Liver (tissue), 9 donors: Measurements from ENCODE around the gene PRDM5. TPM values are rescaled to one million over a fixed set of nuclear protein-coding genes. Genes with fewer than 3 reads are reported as not detected.

Source experiments
- DNase-seq: peaks from one replicate; pipeline ENCODE4 v3.0.0-alpha.2; 2017; ENCODE audit warnings: low spot score
- H3K27ac ChIP-seq, 2 donors: one replicate each; pipeline ENCODE4 v1.7.0; 2013; ENCODE audit warnings: inconsistent platforms in 2 of 2, low read length in 2 of 2, control low read depth in 1 of 2, low read depth in 1 of 2, mild to moderate bottlenecking in 1 of 2
- H3K27me3 ChIP-seq, 4 donors: one replicate each; pipeline versions ENCODE4 v1.6.1 to v1.7.0; 2013; ENCODE audit warnings: low read length in 3 of 4, inconsistent platforms in 1 of 4, mild to moderate bottlenecking in 1 of 4, moderate library complexity in 1 of 4; ENCODE audit not compliant: control insufficient read depth in 4 of 4, insufficient read depth in 4 of 4
- H3K36me3 ChIP-seq, 4 donors: one replicate each; pipeline versions ENCODE4 v1.6.1 to v1.7.0; 2013; ENCODE audit warnings: low read length in 3 of 4, mild to moderate bottlenecking in 3 of 4, low read depth in 1 of 4, moderate library complexity in 1 of 4; ENCODE audit not compliant: control insufficient read depth in 4 of 4, insufficient read depth in 3 of 4
- H3K4me1 ChIP-seq, 4 donors: one replicate each; pipeline versions ENCODE4 v1.6.1 to v1.7.0; 2013; ENCODE audit warnings: low read length in 3 of 4, mild to moderate bottlenecking in 3 of 4, moderate library complexity in 1 of 4; ENCODE audit not compliant: control insufficient read depth in 4 of 4, insufficient read depth in 4 of 4
- H3K4me3 ChIP-seq, 3 donors: one replicate each; pipeline versions ENCODE4 v1.6.1 to v1.7.0; 2013; ENCODE audit warnings: low read length in 3 of 3, control low read depth in 1 of 3, low read depth in 1 of 3, mild to moderate bottlenecking in 1 of 3
- H3K9ac ChIP-seq, 2 donors: one replicate each; pipeline ENCODE4 v1.7.0; 2013; ENCODE audit warnings: low read length in 2 of 2, mild to moderate bottlenecking in 2 of 2, moderate library complexity in 2 of 2, control low read depth in 1 of 2, low read depth in 1 of 2
- H3K9me3 ChIP-seq, 4 donors: one replicate each; pipeline versions ENCODE4 v1.6.1 to v1.7.0; 2013; ENCODE audit warnings: low read length in 3 of 4; ENCODE audit not compliant: control insufficient read depth in 4 of 4
- EGR1 ChIP-seq, 2 donors: IDR thresholded peaks; 2 replicates each; pipeline ENCODE4 v1.6.1; 2016 to 2018; ENCODE audit warnings: antibody characterized with exemption in 2 of 2, low read depth in 2 of 2
- FOXA1 ChIP-seq: IDR thresholded peaks from 2 replicates; pipeline ENCODE4 v1.6.1; 2016; ENCODE audit warnings: antibody characterized with exemption
- GABPA ChIP-seq, 2 donors: IDR thresholded peaks in 1 of 2; conservative IDR thresholded peaks in 1 of 2; 2 replicates each; pipeline ENCODE4 v1.6.1; 2016; ENCODE audit warnings: antibody characterized with exemption in 2 of 2, mild to moderate bottlenecking in 1 of 2, moderate library complexity in 1 of 2
- HNF4A ChIP-seq, 2 donors: conservative IDR thresholded peaks; 2 replicates each; pipeline ENCODE4 v1.6.1; 2016; ENCODE audit warnings: antibody characterized with exemption in 2 of 2, mild to moderate bottlenecking in 2 of 2
- JUND ChIP-seq, 2 donors: IDR thresholded peaks; 2 replicates each; pipeline ENCODE4 v1.6.1; 2016; ENCODE audit warnings: antibody characterized with exemption in 2 of 2
- NR2F2 ChIP-seq: IDR thresholded peaks from 2 replicates; pipeline ENCODE4 v1.6.1; 2016; ENCODE audit warnings: antibody characterized with exemption
- RAD21 ChIP-seq, 2 donors: IDR thresholded peaks; 2 replicates each; pipeline ENCODE4 v1.6.1; 2016; ENCODE audit warnings: antibody characterized with exemption in 2 of 2, mild to moderate bottlenecking in 2 of 2
- RXRA ChIP-seq, 2 donors: IDR thresholded peaks; 2 replicates each; pipeline ENCODE4 v1.6.1; 2017 to 2018; ENCODE audit warnings: antibody characterized with exemption in 2 of 2, mild to moderate bottlenecking in 1 of 2
- SP1 ChIP-seq: IDR thresholded peaks from 2 replicates; pipeline ENCODE4 v1.6.1; 2018; ENCODE audit warnings: antibody characterized with exemption, mild to moderate bottlenecking
- YY1 ChIP-seq: IDR thresholded peaks from 2 replicates; pipeline ENCODE4 v1.6.1; 2016; ENCODE audit warnings: antibody characterized with exemption, mild to moderate bottlenecking
- ZBTB33 ChIP-seq: IDR thresholded peaks from 2 replicates; pipeline ENCODE4 v1.6.1; 2016; ENCODE audit warnings: antibody characterized with exemption
- WGBS: extraction: QIAGEN DNeasy Blood & Tissue Kit; methylation state at CpG from one replicate; pipeline ENCODE4 v1.1.7; 2013; 5-methylcytosine and 5-hydroxymethylcytosine counted together
- polyA plus RNA-seq, 2 donors: library from polyadenylated mRNA; stranded (reverse) in 1 of 2; unstranded in 1 of 2; fragments of 200-250 nt in 1 of 2; fragments of >200 nt in 1 of 2; fragmentation: Nextera tagmentation in 1 of 2; extraction: Ambion mirVana in 1 of 2; gene quantifications; one replicate each; pipeline versions ENCODE4 v1.2.1 to v1.2.3, GENCODE V29; 2013 to 2015
- total RNA-seq, 2 donors: library from RNA; depleted of rRNA; stranded (reverse); fragments of >200 nt; gene quantifications; one replicate each; pipeline ENCODE4 v1.2.3, GENCODE V29; 2014
- TF ChIP-seq, protein P1 (sequence below): IDR thresholded peaks from 2 replicates; pipeline ENCODE4 v1.6.1; 2016; ENCODE audit warnings: antibody characterized with exemption, mild to moderate bottlenecking
- TF ChIP-seq, protein P2 (sequence below): fragments of 150-350 bp; IDR thresholded peaks from 2 replicates; pipeline ENCODE4 v1.5.1; 2017; ENCODE audit warnings: improper control_type of control experiment, low read depth, low read length; ENCODE audit not compliant: missing input control
- donor health status: healthy.
- donor health status: healthy.
- donor health status: healthy.
- donor health status: healthy.
- donor health status: healthy.

Gene PRDM5
- total and polyA plus RNA-seq, 4 donors, result 0.17 to 4.0 (median 1.1) TPM

DNA sequence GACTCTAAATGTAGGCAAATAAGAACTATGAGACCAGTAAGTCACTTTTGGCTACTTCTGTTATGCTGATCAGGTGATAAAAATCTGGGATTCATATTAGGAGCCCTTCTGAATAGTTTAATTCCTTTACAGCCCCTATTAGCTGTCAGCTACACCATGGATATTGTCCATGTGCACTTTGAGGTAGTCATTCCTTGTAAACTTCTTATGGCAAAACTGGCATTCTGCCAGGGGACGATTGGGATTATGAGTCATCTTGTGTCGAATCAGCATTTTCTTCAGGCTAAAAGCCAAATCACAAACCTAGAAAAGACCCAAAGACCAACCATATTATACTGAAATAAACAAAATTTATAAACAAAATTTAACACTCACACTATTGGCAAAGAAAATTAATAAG, 227.6 kb downstream of the PRDM5 start:
- no peak overlapping the region for H3K9ac ChIP-seq
- H3K27me3 ChIP-seq, result peaks cover 0 to 2% (median 0%) of the 10 kb centered on the region in 4 donors
- no peak overlapping the region for H3K27ac ChIP-seq
- no peaks in the 10 kb centered on the region for H3K9me3 ChIP-seq
- DNase-seq, result no peak
- 37% methylated on average over 2 of the region's 2 CpGs for WGBS
- H3K36me3 ChIP-seq, result no peaks in the 10 kb centered on the region
- TF ChIP-seq YY1, result no peak
- no peak for TF ChIP-seq RAD21 (IDR thresholded peaks at IDR 0.05)
- no peak for TF ChIP-seq JUND (IDR thresholded peaks at IDR 0.05)
- no peak for TF ChIP-seq FOXA1
- TF ChIP-seq RXRA (IDR thresholded peaks at IDR 0.05), result no peak
- TF ChIP-seq, protein P1, sequence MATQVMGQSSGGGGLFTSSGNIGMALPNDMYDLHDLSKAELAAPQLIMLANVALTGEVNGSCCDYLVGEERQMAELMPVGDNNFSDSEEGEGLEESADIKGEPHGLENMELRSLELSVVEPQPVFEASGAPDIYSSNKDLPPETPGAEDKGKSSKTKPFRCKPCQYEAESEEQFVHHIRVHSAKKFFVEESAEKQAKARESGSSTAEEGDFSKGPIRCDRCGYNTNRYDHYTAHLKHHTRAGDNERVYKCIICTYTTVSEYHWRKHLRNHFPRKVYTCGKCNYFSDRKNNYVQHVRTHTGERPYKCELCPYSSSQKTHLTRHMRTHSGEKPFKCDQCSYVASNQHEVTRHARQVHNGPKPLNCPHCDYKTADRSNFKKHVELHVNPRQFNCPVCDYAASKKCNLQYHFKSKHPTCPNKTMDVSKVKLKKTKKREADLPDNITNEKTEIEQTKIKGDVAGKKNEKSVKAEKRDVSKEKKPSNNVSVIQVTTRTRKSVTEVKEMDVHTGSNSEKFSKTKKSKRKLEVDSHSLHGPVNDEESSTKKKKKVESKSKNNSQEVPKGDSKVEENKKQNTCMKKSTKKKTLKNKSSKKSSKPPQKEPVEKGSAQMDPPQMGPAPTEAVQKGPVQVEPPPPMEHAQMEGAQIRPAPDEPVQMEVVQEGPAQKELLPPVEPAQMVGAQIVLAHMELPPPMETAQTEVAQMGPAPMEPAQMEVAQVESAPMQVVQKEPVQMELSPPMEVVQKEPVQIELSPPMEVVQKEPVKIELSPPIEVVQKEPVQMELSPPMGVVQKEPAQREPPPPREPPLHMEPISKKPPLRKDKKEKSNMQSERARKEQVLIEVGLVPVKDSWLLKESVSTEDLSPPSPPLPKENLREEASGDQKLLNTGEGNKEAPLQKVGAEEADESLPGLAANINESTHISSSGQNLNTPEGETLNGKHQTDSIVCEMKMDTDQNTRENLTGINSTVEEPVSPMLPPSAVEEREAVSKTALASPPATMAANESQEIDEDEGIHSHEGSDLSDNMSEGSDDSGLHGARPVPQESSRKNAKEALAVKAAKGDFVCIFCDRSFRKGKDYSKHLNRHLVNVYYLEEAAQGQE, result no peak
- no peak for TF ChIP-seq ZBTB33
- no peak for TF ChIP-seq SP1
- no peak for TF ChIP-seq GABPA (IDR thresholded peaks at IDR 0.05 in 1 of 2, conservative IDR thresholded peaks at IDR 0.05 in 1 of 2)
- TF ChIP-seq HNF4A (conservative IDR thresholded peaks at IDR 0.05), result no peak
- TF ChIP-seq, protein P2, sequence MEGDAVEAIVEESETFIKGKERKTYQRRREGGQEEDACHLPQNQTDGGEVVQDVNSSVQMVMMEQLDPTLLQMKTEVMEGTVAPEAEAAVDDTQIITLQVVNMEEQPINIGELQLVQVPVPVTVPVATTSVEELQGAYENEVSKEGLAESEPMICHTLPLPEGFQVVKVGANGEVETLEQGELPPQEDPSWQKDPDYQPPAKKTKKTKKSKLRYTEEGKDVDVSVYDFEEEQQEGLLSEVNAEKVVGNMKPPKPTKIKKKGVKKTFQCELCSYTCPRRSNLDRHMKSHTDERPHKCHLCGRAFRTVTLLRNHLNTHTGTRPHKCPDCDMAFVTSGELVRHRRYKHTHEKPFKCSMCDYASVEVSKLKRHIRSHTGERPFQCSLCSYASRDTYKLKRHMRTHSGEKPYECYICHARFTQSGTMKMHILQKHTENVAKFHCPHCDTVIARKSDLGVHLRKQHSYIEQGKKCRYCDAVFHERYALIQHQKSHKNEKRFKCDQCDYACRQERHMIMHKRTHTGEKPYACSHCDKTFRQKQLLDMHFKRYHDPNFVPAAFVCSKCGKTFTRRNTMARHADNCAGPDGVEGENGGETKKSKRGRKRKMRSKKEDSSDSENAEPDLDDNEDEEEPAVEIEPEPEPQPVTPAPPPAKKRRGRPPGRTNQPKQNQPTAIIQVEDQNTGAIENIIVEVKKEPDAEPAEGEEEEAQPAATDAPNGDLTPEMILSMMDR, result no peak
- H3K4me3 ChIP-seq, result no peak overlapping the region
- no peaks in the 10 kb centered on the region for H3K4me1 ChIP-seq

DNA sequence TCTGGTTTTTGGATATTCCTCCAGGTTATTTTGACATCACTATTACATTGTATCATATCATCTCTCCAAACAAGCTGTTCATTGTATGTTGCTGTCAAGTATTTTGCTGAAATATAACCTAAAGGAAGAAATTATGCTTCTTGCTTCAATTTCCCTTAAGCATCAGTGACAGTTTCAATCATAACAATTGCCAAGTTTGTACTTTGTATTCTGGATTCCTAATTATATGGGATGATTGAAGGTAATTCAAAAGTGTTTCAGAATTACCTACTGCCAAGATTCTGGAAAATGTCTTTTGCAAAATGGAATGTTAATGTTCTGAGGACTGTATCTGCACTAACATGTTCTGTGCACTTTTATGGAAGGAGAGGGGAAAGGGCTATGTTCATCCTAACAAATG, 228.7 kb downstream of the PRDM5 start:
- Histone ChIP-seq H3K9me3 (no peaks in the 10 kb centered on the region), H3K4me1 (no peaks in the 10 kb centered on the region), H3K36me3 (no peaks in the 10 kb centered on the region), H3K27ac (no peak overlapping the region), H3K27me3 (peaks cover 0 to 2% (median 0%) of the 10 kb centered on the region in 4 donors), H3K4me3 (no peak overlapping the region), H3K9ac (no peak overlapping the region)
- no peak for DNase-seq
- no peak for TF ChIP-seq HNF4A (conservative IDR thresholded peaks at IDR 0.05)
- no peak for TF ChIP-seq YY1
- TF ChIP-seq GABPA (IDR thresholded peaks at IDR 0.05 in 1 of 2, conservative IDR thresholded peaks at IDR 0.05 in 1 of 2), result no peak
- TF ChIP-seq NR2F2, result no peak
- TF ChIP-seq RXRA (IDR thresholded peaks at IDR 0.05), result no peak
- TF ChIP-seq EGR1 (IDR thresholded peaks at IDR 0.05; ENCODE audit: low read depth in 2 of 2), result no peak
- no peak for TF ChIP-seq FOXA1
